ENCODE results near the gene FREM2.

Gene FREM2

GRCh38 chr13:38898481-38898880, 211.6 kb downstream of the FREM2 start:
- no peak for DNase-seq (ENCODE audit: low read depth)

- no peak for DNase-seq (ENCODE audit: low read depth)
These were observed 212.7 kb downstream of the FREM2 start for GRCh38 chr13:38899571-38899970.

GRCh38 chr13:38900188-38900587, 213.3 kb downstream of the FREM2 start:
- DNase-seq (ENCODE audit: low read depth), result no peak

- DNase-seq (ENCODE audit: low read depth), result no peak
These were observed 215.7 kb downstream of the FREM2 start for GRCh38 chr13:38902551-38902950.

- no peak for DNase-seq (ENCODE audit: low read depth)
These were observed 218.2 kb downstream of the FREM2 start for GRCh38 chr13:38905081-38905480.

GRCh38 chr13:38905861-38906260, 219.0 kb downstream of the FREM2 start:
- no peak for DNase-seq (ENCODE audit: low read depth)

- no peak for DNase-seq (ENCODE audit: low read depth)
These were observed 221.7 kb downstream of the FREM2 start for GRCh38 chr13:38908574-38908973.

- no peak for DNase-seq (ENCODE audit: low read depth)
These were observed 227.2 kb downstream of the FREM2 start for GRCh38 chr13:38914070-38914469.

GRCh38 chr13:38921081-38921480, 234.2 kb downstream of the FREM2 start:
- DNase-seq (ENCODE audit: low read depth), result no peak

- DNase-seq (ENCODE audit: low read depth), result no peak
These were observed 235.3 kb downstream of the FREM2 start for GRCh38 chr13:38922170-38922569.

GRCh38 chr13:38933786-38934185, 246.9 kb downstream of the FREM2 start:
- no peak for DNase-seq (ENCODE audit: low read depth)
